Measurements from ENCODE around the gene VIM.

The VIM gene

DNA sequence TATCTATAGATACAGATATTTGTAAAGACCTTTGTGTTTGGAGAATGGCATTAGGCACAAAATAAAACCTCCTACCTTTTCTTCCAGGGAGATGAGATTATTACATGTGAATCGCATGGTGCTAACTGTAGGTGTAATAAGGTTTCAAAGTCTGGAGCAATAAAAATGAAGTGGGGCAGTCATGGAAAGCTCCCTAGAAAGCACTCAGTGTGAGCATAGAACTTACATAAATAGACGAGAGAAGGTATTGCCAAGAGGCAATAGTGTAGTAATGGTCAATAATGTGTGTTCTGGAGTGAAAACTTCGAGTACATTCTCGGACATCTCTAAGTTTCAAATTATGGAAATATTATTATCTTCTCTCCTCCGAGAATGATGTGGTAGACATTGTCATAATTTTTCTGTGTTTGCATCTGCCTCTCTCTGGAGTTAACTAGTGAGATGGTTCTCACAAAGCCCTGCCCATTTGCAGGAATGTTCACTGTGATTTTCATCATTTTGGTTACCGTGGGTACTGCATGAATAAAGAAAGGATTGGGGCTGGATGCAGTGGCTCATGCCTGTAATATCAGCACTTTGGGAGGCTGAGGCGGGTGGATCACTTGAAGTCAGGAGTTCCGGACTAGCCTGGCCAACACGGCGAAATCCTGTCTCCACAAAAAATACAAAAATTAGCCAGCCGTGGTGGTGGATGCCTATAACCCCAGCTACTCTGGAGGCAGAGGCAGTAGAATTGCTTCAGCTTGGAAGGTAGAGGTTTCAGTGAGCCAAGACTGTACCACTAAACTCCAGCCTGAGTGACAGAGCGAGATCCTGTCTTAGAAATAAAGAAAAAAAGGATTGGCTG lies 10.6 kb downstream of the VIM start:
- H3K4me1 ChIP-seq (ENCODE audit: control insufficient read depth in 2 of 2, insufficient read depth in 2 of 2, low read length in 2 of 2): peaks cover 6% of the 10 kb centered on the region in 2 donors
- H3K9me3 ChIP-seq (ENCODE audit: control insufficient read depth in 2 of 2, low read length in 2 of 2): no peaks in the 10 kb centered on the region
- H3K9ac ChIP-seq (ENCODE audit: low read depth in 1 of 2, low read length in 2 of 2): no peak overlapping the region
- no peak overlapping the region for H3K27ac ChIP-seq (ENCODE audit: low read depth in 2 of 2, low read length in 2 of 2)
- no peaks in the 10 kb centered on the region for H3K27me3 ChIP-seq (ENCODE audit: control insufficient read depth in 2 of 2, insufficient read depth in 2 of 2, low read length in 2 of 2)
- H3K36me3 ChIP-seq (ENCODE audit: control insufficient read depth in 2 of 2, insufficient read depth in 2 of 2, low read length in 2 of 2): peaks cover 18 to 35% of the 10 kb centered on the region in 2 donors
- H3K4me3 ChIP-seq (ENCODE audit: low read length in 2 of 2): no peak overlapping the region

- no peak overlapping the region for H3K4me3 ChIP-seq (ENCODE audit: low read length in 2 of 2)
- H3K36me3 ChIP-seq (ENCODE audit: control insufficient read depth in 2 of 2, insufficient read depth in 2 of 2, low read length in 2 of 2): peaks cover 13 to 28% of the 10 kb centered on the region in 2 donors
- no peak overlapping the region for H3K27ac ChIP-seq (ENCODE audit: low read depth in 2 of 2, low read length in 2 of 2)
- H3K4me1 ChIP-seq (ENCODE audit: control insufficient read depth in 2 of 2, insufficient read depth in 2 of 2, low read length in 2 of 2): peaks cover 0 to 4% of the 10 kb centered on the region in 2 donors
- no peaks in the 10 kb centered on the region for H3K27me3 ChIP-seq (ENCODE audit: control insufficient read depth in 2 of 2, insufficient read depth in 2 of 2, low read length in 2 of 2)
- no peak overlapping the region for H3K9ac ChIP-seq (ENCODE audit: low read depth in 1 of 2, low read length in 2 of 2)
- no peaks in the 10 kb centered on the region for H3K9me3 ChIP-seq (ENCODE audit: control insufficient read depth in 2 of 2, low read length in 2 of 2)
Observed at GRCh38 chr10:17239345-17240085, 11.5 kb downstream of the VIM start.

DNA sequence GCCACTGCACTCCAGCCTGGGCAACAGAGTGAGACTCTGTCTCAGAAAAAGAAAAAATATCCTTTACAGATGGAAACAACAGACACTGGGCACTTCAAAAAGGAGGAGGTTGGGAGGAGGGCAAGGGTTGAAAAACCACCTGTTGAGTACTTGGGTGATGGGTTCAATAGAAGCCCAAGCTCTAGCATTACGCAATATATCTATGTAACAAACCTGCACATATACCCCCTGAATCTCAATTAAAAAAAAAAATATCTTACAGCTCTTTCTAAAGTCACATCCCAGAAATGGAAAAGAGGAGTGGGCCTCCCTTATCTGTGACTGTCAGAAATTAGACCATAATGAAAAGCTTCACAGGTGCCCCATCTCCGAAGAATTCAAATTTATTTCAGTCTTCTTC lies 12.1 kb downstream of the VIM start:
- H3K27me3 ChIP-seq (ENCODE audit: control insufficient read depth in 2 of 2, insufficient read depth in 2 of 2, low read length in 2 of 2): no peaks in the 10 kb centered on the region
- no peaks in the 10 kb centered on the region for H3K9me3 ChIP-seq (ENCODE audit: control insufficient read depth in 2 of 2, low read length in 2 of 2)
- no peak overlapping the region for H3K4me3 ChIP-seq (ENCODE audit: low read length in 2 of 2)
- peaks cover 0 to 4% of the 10 kb centered on the region in 2 donors for H3K4me1 ChIP-seq (ENCODE audit: control insufficient read depth in 2 of 2, insufficient read depth in 2 of 2, low read length in 2 of 2)
- H3K36me3 ChIP-seq (ENCODE audit: control insufficient read depth in 2 of 2, insufficient read depth in 2 of 2, low read length in 2 of 2): peaks cover 8 to 22% of the 10 kb centered on the region in 2 donors
- no peak overlapping the region for H3K27ac ChIP-seq (ENCODE audit: low read depth in 2 of 2, low read length in 2 of 2)
- H3K9ac ChIP-seq (ENCODE audit: low read depth in 1 of 2, low read length in 2 of 2): no peak overlapping the region

DNA sequence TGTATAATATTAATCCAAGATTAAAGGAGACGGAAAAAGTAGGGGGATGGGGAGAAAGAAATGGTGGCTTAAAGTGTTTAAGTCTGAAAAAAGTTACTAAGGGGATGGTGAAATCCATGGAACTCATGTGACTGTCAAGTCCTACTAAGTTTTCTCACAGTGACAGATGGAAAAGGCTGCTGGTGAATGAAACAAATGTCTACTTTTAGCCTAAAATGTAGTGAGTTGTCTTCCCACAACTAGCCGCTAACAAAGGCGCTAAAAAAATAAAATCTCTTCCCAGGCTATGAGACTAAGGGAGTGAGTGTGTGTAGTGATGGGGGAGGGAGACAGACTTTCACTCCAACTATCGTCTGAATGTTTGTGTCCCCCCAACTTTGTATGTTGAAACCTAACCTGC lies 12.6 kb downstream of the VIM start:
- no peak overlapping the region for H3K27ac ChIP-seq (ENCODE audit: low read depth in 2 of 2, low read length in 2 of 2)
- no peak overlapping the region for H3K4me3 ChIP-seq (ENCODE audit: low read length in 2 of 2)
- H3K4me1 ChIP-seq (ENCODE audit: control insufficient read depth in 2 of 2, insufficient read depth in 2 of 2, low read length in 2 of 2): peaks cover 0 to 4% of the 10 kb centered on the region in 2 donors
- peaks cover 3 to 19% of the 10 kb centered on the region in 2 donors for H3K36me3 ChIP-seq (ENCODE audit: control insufficient read depth in 2 of 2, insufficient read depth in 2 of 2, low read length in 2 of 2)
- H3K27me3 ChIP-seq (ENCODE audit: control insufficient read depth in 2 of 2, insufficient read depth in 2 of 2, low read length in 2 of 2): no peaks in the 10 kb centered on the region
- H3K9me3 ChIP-seq (ENCODE audit: control insufficient read depth in 2 of 2, low read length in 2 of 2): no peaks in the 10 kb centered on the region
- H3K9ac ChIP-seq (ENCODE audit: low read depth in 1 of 2, low read length in 2 of 2): no peak overlapping the region

- H3K4me3 ChIP-seq (ENCODE audit: low read length in 2 of 2): no peak overlapping the region
- H3K9me3 ChIP-seq (ENCODE audit: control insufficient read depth in 2 of 2, low read length in 2 of 2): no peaks in the 10 kb centered on the region
- H3K4me1 ChIP-seq (ENCODE audit: control insufficient read depth in 2 of 2, insufficient read depth in 2 of 2, low read length in 2 of 2): peaks cover 0 to 4% of the 10 kb centered on the region in 2 donors
- no peak overlapping the region for H3K9ac ChIP-seq (ENCODE audit: low read depth in 1 of 2, low read length in 2 of 2)
- H3K27me3 ChIP-seq (ENCODE audit: control insufficient read depth in 2 of 2, insufficient read depth in 2 of 2, low read length in 2 of 2): no peaks in the 10 kb centered on the region
- peaks cover 0 to 8% of the 10 kb centered on the region in 2 donors for H3K36me3 ChIP-seq (ENCODE audit: control insufficient read depth in 2 of 2, insufficient read depth in 2 of 2, low read length in 2 of 2)
- no peak overlapping the region for H3K27ac ChIP-seq (ENCODE audit: low read depth in 2 of 2, low read length in 2 of 2)
Observed at GRCh38 chr10:17241611-17242333, 13.7 kb downstream of the VIM start.

DNA sequence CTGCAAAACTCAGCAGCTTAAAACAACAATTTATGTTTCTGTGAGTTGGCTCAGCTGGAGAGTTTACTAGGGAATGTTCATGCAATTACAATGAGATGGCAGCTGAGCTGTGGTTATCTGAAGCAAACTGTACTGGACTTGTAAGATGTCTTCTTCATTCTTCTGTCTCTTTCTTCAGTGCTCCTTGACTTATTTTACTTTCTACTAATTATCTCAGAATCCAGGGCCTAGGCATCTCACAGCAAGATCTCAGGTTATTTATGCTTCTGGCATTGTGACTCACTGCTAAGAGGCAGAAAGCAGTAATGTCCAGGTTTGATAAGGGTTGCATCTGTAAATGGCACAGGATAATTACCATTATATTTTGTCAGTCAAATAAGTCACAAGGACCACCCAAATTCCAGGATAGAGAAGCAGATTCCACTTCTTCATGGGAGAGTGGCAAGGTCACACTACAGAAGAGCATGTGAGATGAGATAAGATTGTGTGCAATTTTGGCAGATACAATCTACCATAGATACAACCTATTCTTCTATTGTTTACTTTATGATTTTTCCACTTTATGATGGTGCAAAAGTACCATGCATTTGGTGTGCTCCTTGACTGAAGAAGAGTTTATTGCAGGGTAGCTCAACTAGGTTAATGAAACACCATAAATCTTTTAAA lies 16.8 kb downstream of the VIM start:
- Histone ChIP-seq H3K4me1 (ENCODE audit: control insufficient read depth in 2 of 2, insufficient read depth in 2 of 2, low read length in 2 of 2) (no peaks in the 10 kb centered on the region), H3K27me3 (ENCODE audit: control insufficient read depth in 2 of 2, insufficient read depth in 2 of 2, low read length in 2 of 2) (peaks cover 0 to under 1% of the 10 kb centered on the region in 2 donors), H3K9ac (ENCODE audit: low read depth in 1 of 2, low read length in 2 of 2) (no peak overlapping the region), H3K4me3 (ENCODE audit: low read length in 2 of 2) (no peak overlapping the region), H3K27ac (ENCODE audit: low read depth in 2 of 2, low read length in 2 of 2) (no peak overlapping the region), H3K36me3 (ENCODE audit: control insufficient read depth in 2 of 2, insufficient read depth in 2 of 2, low read length in 2 of 2) (no peaks in the 10 kb centered on the region), H3K9me3 (ENCODE audit: control insufficient read depth in 2 of 2, low read length in 2 of 2) (no peaks in the 10 kb centered on the region)

GRCh38 chr10:17247210-17247609 lies 19.2 kb downstream of the VIM start:
- Histone ChIP-seq H3K27ac (ENCODE audit: low read depth in 2 of 2, low read length in 2 of 2) (no peak overlapping the region), H3K36me3 (ENCODE audit: control insufficient read depth in 2 of 2, insufficient read depth in 2 of 2, low read length in 2 of 2) (no peaks in the 10 kb centered on the region), H3K4me3 (ENCODE audit: low read length in 2 of 2) (no peak overlapping the region), H3K27me3 (ENCODE audit: control insufficient read depth in 2 of 2, insufficient read depth in 2 of 2, low read length in 2 of 2) (peaks cover 2 to 7% of the 10 kb centered on the region in 2 donors), H3K4me1 (ENCODE audit: control insufficient read depth in 2 of 2, insufficient read depth in 2 of 2, low read length in 2 of 2) (no peaks in the 10 kb centered on the region), H3K9me3 (ENCODE audit: control insufficient read depth in 2 of 2, low read length in 2 of 2) (no peaks in the 10 kb centered on the region), H3K9ac (ENCODE audit: low read depth in 1 of 2, low read length in 2 of 2) (no peak overlapping the region)

GRCh38 chr10:17248964-17249363 lies 20.9 kb downstream of the VIM start:
- no peaks in the 10 kb centered on the region for H3K9me3 ChIP-seq (ENCODE audit: control insufficient read depth in 2 of 2, low read length in 2 of 2)
- no peak overlapping the region for H3K9ac ChIP-seq (ENCODE audit: low read depth in 1 of 2, low read length in 2 of 2)
- H3K36me3 ChIP-seq (ENCODE audit: control insufficient read depth in 2 of 2, insufficient read depth in 2 of 2, low read length in 2 of 2): no peaks in the 10 kb centered on the region
- H3K27me3 ChIP-seq (ENCODE audit: control insufficient read depth in 2 of 2, insufficient read depth in 2 of 2, low read length in 2 of 2): peaks cover 2 to 7% of the 10 kb centered on the region in 2 donors
- no peak overlapping the region for H3K4me3 ChIP-seq (ENCODE audit: low read length in 2 of 2)
- no peaks in the 10 kb centered on the region for H3K4me1 ChIP-seq (ENCODE audit: control insufficient read depth in 2 of 2, insufficient read depth in 2 of 2, low read length in 2 of 2)
- no peak overlapping the region for H3K27ac ChIP-seq (ENCODE audit: low read depth in 2 of 2, low read length in 2 of 2)

DNA sequence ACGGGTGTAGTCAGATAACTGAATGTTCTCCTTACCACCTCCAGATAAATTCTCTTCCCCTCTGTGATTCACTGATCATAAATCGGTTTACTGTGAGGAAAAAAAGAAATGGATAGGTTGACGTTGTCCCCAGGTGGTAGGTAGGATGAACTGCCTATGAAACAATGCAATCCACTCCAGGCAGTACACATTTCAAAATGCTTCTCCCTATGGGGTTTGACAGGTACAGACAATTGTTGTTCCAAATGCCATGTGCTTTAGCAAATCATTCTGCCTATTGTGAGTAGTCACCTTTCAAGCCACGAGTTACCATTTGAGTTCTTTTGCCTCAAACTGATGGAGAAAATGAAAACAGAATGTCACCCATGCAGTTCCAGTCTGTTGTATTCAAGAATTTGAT lies 21.8 kb downstream of the VIM start:
- no peak overlapping the region for H3K27ac ChIP-seq (ENCODE audit: low read depth in 2 of 2, low read length in 2 of 2)
- H3K36me3 ChIP-seq (ENCODE audit: control insufficient read depth in 2 of 2, insufficient read depth in 2 of 2, low read length in 2 of 2): no peaks in the 10 kb centered on the region
- H3K4me1 ChIP-seq (ENCODE audit: control insufficient read depth in 2 of 2, insufficient read depth in 2 of 2, low read length in 2 of 2): no peaks in the 10 kb centered on the region
- no peak overlapping the region for H3K4me3 ChIP-seq (ENCODE audit: low read length in 2 of 2)
- peaks cover 2 to 8% of the 10 kb centered on the region in 2 donors for H3K27me3 ChIP-seq (ENCODE audit: control insufficient read depth in 2 of 2, insufficient read depth in 2 of 2, low read length in 2 of 2)
- H3K9me3 ChIP-seq (ENCODE audit: control insufficient read depth in 2 of 2, low read length in 2 of 2): no peaks in the 10 kb centered on the region
- H3K9ac ChIP-seq (ENCODE audit: low read depth in 1 of 2, low read length in 2 of 2): no peak overlapping the region
